ENCODE data around the gene KCNK16. TPM values are rescaled to one million over a fixed set of nuclear protein-coding genes. Genes with fewer than 3 reads are reported as not detected.

Gene KCNK16
- polyA plus RNA-seq, 3 donors: not detected

DNA sequence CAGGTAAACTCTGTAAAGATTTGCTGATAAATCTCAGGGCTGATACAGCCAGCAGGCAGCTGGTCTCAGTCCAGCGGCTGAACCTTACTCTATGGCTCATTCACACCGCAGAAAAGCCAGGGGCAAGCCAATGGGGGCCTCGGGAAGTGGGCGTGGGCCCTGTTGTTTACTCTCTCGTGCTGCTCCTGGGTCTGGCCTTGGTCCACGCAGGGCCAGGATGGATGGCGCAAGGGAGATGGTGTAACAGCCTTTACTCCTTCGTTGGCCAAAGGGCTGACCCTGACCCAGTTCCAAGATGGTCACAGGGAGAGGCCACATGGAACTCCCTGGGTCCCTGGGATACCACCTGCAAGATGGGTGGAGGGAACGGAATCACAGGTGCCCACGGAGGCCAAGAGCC lies 24.4 kb downstream of the KCNK16 start:
- H3K4me3 Mint-ChIP-seq: no peak overlapping the region
- H3K9me3 Mint-ChIP-seq: peaks cover 0 to 2% (median 0%) of the 10 kb centered on the region in 7 donors
- H3K36me3 ChIP-seq (replicated peaks in 1 of 2; ENCODE audit: control insufficient read depth in 1 of 2, insufficient read depth in 2 of 2, low read length in 2 of 2): no peaks in the 10 kb centered on the region
- TF ChIP-seq, protein P1, sequence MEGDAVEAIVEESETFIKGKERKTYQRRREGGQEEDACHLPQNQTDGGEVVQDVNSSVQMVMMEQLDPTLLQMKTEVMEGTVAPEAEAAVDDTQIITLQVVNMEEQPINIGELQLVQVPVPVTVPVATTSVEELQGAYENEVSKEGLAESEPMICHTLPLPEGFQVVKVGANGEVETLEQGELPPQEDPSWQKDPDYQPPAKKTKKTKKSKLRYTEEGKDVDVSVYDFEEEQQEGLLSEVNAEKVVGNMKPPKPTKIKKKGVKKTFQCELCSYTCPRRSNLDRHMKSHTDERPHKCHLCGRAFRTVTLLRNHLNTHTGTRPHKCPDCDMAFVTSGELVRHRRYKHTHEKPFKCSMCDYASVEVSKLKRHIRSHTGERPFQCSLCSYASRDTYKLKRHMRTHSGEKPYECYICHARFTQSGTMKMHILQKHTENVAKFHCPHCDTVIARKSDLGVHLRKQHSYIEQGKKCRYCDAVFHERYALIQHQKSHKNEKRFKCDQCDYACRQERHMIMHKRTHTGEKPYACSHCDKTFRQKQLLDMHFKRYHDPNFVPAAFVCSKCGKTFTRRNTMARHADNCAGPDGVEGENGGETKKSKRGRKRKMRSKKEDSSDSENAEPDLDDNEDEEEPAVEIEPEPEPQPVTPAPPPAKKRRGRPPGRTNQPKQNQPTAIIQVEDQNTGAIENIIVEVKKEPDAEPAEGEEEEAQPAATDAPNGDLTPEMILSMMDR (IDR thresholded peaks at IDR 0.05): no peak
- H4K20me1 ChIP-seq (ENCODE audit: insufficient read depth, low read length): no peaks in the 10 kb centered on the region
- DNase-seq: no peak
- peak overlapping the region; percentile 12 for H3K9ac ChIP-seq (ENCODE audit: insufficient read depth, low read length, poor library complexity, severe bottlenecking)
- H2AFZ ChIP-seq (ENCODE audit: insufficient read depth, low read depth, low read length, poor library complexity, severe bottlenecking): peak overlapping the region; percentile 24
- H3K79me2 ChIP-seq (ENCODE audit: insufficient read depth, low read length): no peaks in the 10 kb centered on the region
- H3K4me2 ChIP-seq (replicated peaks; ENCODE audit: extremely low read depth, low read length, poor library complexity, severe bottlenecking): no peak overlapping the region
- intact Hi-C loops (cut with micrococcal nuclease): no loop called here
- WGBS (ENCODE audit: insufficient coverage): 45% methylated on average over 8 of the region's 10 CpGs
- H3K4me1 ChIP-seq (ENCODE audit: control insufficient read depth in 1 of 2, insufficient read depth in 2 of 2, low read length in 2 of 2): peaks cover 8 to 13% of the 10 kb centered on the region in 2 donors
- H3K27ac ChIP-seq (ENCODE audit: low read depth in 1 of 2, low read length in 2 of 2): no peak overlapping the region
- H3K4me3 ChIP-seq (replicated peaks in 1 of 3; ENCODE audit: low read depth in 2 of 3, low read length in 3 of 3): no peak overlapping the region
- H3K27ac Mint-ChIP-seq: no peak overlapping the region
- H3K27me3 Mint-ChIP-seq (ENCODE audit: low read depth in 3 of 3): peaks cover 2 to 15% (median 5%) of the 10 kb centered on the region in 3 donors
- no peaks in the 10 kb centered on the region for H3K27me3 ChIP-seq (ENCODE audit: control insufficient read depth in 2 of 2, insufficient read depth in 2 of 2, low read length in 2 of 2)
- H3K36me3 Mint-ChIP-seq: no peaks in the 10 kb centered on the region
- H3K4me1 Mint-ChIP-seq: peaks cover 25% of the 10 kb centered on the region
- H3K9me3 ChIP-seq (replicated peaks in 1 of 2; ENCODE audit: control insufficient read depth in 1 of 2, insufficient read depth in 1 of 2, low read length in 2 of 2): no peaks in the 10 kb centered on the region

DNA sequence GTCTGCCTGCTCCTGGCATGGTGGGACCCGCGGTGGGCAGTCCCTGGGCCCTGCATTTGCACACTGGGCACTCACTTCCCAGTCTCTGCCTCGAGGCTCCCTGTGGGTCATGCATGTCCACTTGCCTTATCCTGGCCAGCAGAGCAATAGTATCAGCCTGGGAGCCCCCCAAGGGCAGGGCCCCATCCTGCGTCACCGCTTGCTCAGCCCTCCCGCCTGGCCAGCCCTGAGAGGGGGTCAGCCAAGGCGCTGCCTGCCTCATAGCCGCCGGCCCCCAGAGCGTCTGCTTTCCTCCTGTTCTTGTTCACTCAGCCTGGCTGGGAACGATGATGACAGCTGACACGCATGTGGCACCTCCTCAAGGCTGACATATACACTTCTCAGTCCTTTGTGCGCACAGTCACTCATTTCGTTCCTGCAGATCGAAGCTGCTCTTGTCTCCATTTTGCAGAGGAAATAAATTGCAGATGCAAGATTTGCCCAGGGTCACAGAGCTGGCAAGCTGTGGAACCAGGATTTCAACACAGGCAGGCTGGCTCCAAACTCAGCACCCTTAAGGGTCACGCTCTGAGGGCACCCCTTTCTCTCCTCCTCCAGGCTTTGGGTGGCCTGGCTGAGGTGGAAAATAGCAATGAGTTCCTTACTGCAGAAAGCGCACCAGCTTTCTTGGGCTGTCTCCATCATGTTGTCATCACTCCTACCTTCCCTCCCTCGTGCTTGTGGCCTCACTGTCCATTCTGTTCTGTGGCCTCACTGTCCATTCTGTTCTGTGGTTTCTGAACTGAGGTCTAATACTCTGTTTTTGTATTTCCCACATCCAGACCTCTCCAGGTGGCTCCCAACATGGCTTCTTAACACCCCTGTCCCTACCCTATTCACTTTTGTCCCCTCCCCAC lies 25.5 kb downstream of the KCNK16 start:
- no peaks in the 10 kb centered on the region for H3K79me2 ChIP-seq (ENCODE audit: insufficient read depth, low read length)
- no peak overlapping the region for H3K4me2 ChIP-seq (replicated peaks; ENCODE audit: extremely low read depth, low read length, poor library complexity, severe bottlenecking)
- no peak overlapping the region for H3K4me3 Mint-ChIP-seq
- no peaks in the 10 kb centered on the region for H3K36me3 ChIP-seq (replicated peaks in 1 of 2; ENCODE audit: control insufficient read depth in 1 of 2, insufficient read depth in 2 of 2, low read length in 2 of 2)
- H4K20me1 ChIP-seq (ENCODE audit: insufficient read depth, low read length): no peaks in the 10 kb centered on the region
- H3K9me3 Mint-ChIP-seq: peaks cover 0 to 2% (median 0%) of the 10 kb centered on the region in 7 donors
- H3K9ac ChIP-seq (ENCODE audit: insufficient read depth, low read length, poor library complexity, severe bottlenecking): no peak overlapping the region
- H3K27me3 ChIP-seq (ENCODE audit: control insufficient read depth in 2 of 2, insufficient read depth in 2 of 2, low read length in 2 of 2): no peaks in the 10 kb centered on the region
- H3K4me1 Mint-ChIP-seq: peaks cover 21% of the 10 kb centered on the region
- H3K4me3 ChIP-seq (replicated peaks in 1 of 3; ENCODE audit: low read depth in 2 of 3, low read length in 3 of 3): no peak overlapping the region
- intact Hi-C loops (cut with micrococcal nuclease): no loop called here
- H3K27ac Mint-ChIP-seq: peak overlapping the region in 1 of 7 donors; percentile 65
- peaks cover 1 to 13% (median 4%) of the 10 kb centered on the region in 3 donors for H3K27me3 Mint-ChIP-seq (ENCODE audit: low read depth in 3 of 3)
- H3K27ac ChIP-seq (ENCODE audit: low read depth in 1 of 2, low read length in 2 of 2): no peak overlapping the region
- no peak for DNase-seq
- H3K36me3 Mint-ChIP-seq: no peaks in the 10 kb centered on the region
- no peak overlapping the region for H2AFZ ChIP-seq (ENCODE audit: insufficient read depth, low read depth, low read length, poor library complexity, severe bottlenecking)
- TF ChIP-seq, protein P1 (IDR thresholded peaks at IDR 0.05): no peak
- peaks cover 8% of the 10 kb centered on the region in 2 donors for H3K4me1 ChIP-seq (ENCODE audit: control insufficient read depth in 1 of 2, insufficient read depth in 2 of 2, low read length in 2 of 2)
- WGBS (ENCODE audit: insufficient coverage): 87% methylated on average over 15 of the region's 18 CpGs
- no peaks in the 10 kb centered on the region for H3K9me3 ChIP-seq (replicated peaks in 1 of 2; ENCODE audit: control insufficient read depth in 1 of 2, insufficient read depth in 1 of 2, low read length in 2 of 2)
